GM23248 (cell line): ENCODE results near the gene CCBE1.

ENCODE experiments used
- EZH2 ChIP-seq: fragments of 200-600 bp; sonication (generic); IDR thresholded peaks from 2 replicates; pipeline ENCODE4 v1.6.1; 2018; ENCODE audit warnings: antibody characterized with exemption, mild to moderate bottlenecking; ENCODE audit not compliant: insufficient read depth, poor library complexity, severe bottlenecking
- EZH2phosphoT487 ChIP-seq: fragments of 200-600 bp; sonication (generic); IDR thresholded peaks from 2 replicates; pipeline ENCODE4 v1.6.1; 2018; ENCODE audit warnings: antibody characterized with exemption, moderate library complexity, mild to moderate bottlenecking, low read depth; ENCODE audit not compliant: insufficient read depth

GRCh38 chr18:59742325-59743111, 45.3 kb upstream of the CCBE1 start:
- no peak for TF ChIP-seq EZH2
- peak; percentile 88; the same call in 1 of the 2 replicates for TF ChIP-seq EZH2phosphoT487
